GM19438 (cell line): ENCODE data around the gene EIF2B4.
"Not testable (repeated sequence)": the region's sequence is repeated elsewhere in the genome, so short reads cannot be mapped to it uniquely, and the experiment has no call there.

Experiments
- ATAC-seq: cut with Tn5 transposase; IDR thresholded peaks from one replicate; pipeline ENCODE4 v1.9.1; 2021; ENCODE audit warnings: low read depth; ENCODE audit not compliant: unreplicated experiment

EIF2B4 gene

GRCh38 chr2:27350106-27350693, 19.9 kb downstream of the EIF2B4 start:
- ATAC-seq, result no peak

GRCh38 chr2:27347641-27348040, 22.5 kb downstream of the EIF2B4 start:
- no peak for ATAC-seq

GRCh38 chr2:27336173-27336572, 34.0 kb downstream of the EIF2B4 start:
- no peak for ATAC-seq

GRCh38 chr2:27335311-27335710, 34.8 kb downstream of the EIF2B4 start:
- ATAC-seq, result no peak

DNA sequence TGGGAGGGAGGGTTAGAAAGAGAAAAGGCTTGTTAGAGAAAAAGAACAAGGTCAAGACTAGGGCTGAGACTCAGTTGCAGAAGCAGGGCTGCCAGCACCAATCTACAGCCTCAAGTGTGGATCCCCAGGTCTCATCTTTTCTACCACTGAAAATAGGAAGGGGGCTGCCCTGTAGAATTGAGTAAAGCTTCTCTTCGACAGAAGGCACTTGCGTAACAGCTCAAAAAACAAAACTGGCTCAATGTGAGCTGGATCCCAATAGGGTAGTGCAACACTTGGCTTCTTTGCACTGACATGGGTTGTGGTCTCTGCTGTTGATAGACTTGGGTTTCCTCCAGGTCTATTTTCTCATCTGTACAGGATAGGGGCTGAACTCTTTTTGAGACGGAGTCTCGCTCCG, 45.4 kb downstream of the EIF2B4 start:
- ATAC-seq, result no peak

DNA sequence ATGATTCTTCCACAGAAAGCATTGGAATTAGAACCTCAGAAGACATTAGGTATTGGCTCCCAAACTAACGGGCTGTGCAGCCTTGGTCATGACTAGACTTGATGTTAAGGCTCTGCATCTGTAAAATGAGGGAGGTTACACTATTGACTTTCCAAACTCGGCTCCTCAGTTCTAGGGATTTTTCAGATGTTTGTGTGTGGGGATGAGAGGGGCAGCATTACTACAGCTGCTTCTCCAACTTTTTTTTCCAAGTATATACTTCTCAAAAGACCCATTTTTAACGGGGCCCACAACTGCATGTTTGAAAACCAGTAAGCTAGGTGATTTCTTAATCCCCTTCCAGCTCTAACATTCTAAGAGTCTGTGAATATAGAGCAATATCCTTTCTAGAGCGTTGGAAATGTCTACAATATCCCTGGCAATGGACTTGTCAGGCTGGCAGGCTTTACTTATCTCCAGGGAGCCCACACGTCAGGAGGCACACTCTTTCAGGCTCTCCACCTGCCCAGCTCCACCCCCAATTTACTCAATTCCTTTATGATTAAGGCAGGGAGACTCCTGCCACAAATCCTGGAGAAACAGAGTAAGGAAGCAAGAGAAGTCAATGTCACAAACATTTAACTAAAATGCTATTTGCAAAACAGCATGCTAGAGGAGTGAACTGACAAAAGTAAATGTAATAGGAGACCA, 46.4 kb downstream of the EIF2B4 start:
- ATAC-seq, result no peak

DNA sequence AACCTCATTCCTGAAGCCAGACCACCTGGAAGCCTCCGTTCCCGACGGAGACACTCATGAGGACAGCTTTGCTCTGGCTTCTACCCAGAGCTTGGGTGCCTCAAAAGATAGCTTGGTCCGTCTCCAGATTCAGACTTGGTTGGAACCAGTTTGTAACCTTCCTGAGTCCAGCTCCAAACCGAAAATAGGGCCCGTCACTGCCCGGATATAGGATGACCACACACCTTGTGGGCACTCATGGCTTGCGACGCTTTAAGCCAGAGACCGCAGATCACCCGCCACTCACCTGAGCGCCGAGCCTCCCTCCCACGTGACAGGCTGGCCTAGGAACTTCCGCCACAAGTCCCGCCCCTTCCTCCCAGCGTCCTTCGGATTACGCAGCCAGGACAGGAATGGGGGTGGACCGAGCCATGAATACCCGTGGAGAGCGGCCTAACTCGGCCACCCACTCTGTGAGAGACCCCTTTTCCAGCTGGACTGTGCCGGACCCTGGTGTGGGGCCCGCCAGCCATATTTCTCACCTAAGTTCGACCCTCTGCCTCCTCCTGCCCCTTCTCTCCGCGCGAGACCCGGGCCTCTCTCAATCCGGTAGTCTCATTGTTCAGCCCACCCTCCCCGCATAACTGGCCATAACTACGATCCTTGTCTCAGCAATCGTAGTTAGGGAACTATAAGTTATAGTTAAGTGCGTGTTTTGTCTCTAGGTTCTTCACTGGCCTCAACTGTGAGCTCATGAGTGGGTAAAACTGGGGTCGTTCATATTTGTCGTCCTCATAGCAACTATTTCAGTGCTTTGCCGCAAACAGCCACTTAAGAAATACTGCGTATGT, 47.2 kb downstream of the EIF2B4 start, which contains the start of gene MPV17:
MPV17 (minus strand) TSS at position 332 of the 830 bp plus-strand sequence. CDS start 580 bp downstream, outside the sequence.
- peak; percentile 95 for ATAC-seq

DNA sequence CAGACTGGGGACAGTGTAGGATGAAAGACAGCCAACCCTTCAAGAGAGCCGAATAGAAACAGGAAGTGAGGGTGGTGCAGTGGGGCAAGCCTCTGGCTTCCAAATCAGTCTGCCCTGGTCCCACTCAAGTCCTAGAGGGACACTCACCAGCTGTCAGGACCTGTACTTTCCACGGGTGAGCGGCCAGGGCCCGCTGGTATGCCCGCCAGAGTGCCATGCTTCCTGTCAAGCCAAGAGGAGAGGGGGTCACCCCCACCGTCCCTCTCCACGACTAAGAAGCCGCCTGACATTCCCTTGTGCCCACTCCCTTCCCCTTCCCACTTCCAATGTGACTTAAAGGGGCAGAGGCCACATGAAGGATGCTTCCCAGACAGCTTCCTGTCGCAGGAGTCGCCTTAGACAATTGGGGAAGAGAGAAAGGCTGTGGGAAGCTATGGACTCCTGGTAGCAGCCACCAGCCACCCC, 47.8 kb downstream of the EIF2B4 start:
- no peak for ATAC-seq

GRCh38 chr2:27320958-27321543, 49.1 kb downstream of the EIF2B4 start:
- ATAC-seq, result no peak

DNA sequence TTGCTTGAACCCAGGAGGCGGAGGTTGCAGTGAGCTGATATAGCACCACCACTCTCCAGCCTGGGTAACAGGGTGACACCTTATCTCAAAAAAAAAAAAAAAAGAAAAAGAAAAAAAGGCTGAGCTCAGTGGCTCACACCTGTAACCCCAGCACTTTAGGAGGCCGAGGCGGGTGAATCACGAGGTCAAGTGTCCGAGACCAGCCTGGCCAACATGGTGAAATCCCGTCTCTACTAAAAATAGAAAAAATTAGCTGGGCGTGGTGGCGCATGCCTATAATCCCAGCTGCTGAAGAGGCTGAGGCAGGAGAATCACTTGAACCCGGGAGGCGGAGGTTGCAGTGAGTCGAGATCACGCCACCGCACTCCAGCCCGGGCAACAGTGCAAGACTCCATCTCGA, 50.3 kb downstream of the EIF2B4 start:
- ATAC-seq, result not testable (repeated sequence)

GRCh38 chr2:27316655-27317412, 53.3 kb downstream of the EIF2B4 start:
- ATAC-seq, result no peak

- no peak for ATAC-seq
These were observed 55.0 kb downstream of the EIF2B4 start for GRCh38 chr2:27315122-27315521.

GRCh38 chr2:27314709-27315108, 55.4 kb downstream of the EIF2B4 start:
- ATAC-seq, result no peak
